ENCODE data around the gene EGFL8. TPM values are rescaled to one million over a fixed set of nuclear protein-coding genes. Genes with fewer than 3 reads are reported as not detected.

The EGFL8 gene
- 14.6 TPM for total RNA-seq

DNA sequence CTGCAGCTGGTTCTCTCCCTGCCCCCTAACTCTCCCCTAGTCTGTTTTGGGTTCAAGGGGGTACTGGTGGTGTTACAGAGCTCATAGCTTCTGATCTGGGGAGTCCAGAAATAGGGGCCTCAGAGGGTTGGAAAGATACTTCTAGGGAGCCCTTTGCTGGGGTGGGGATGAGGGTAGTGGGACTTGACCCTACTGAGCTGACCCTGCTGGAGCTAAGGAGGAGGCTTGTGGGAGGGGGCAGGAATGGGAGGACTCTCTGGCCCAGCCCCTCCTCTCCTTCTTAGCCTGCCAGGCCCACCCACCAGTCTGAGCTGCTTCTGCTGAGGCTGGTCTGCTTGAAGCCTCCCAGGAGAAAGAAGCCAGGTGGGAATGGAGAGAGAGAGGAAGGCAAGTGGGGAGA, at the start of gene EGFL8:
EGFL8 (plus strand) TSS at position 301 of the 400 bp plus-strand sequence. CDS start 1,571 bp downstream, outside the sequence.
- H3K4me1 ChIP-seq (ENCODE audit: control insufficient read depth in 3 of 3, insufficient read depth in 3 of 3, low read length in 3 of 3) = peaks cover 0 to 5% (median 0%) of the 10 kb centered on the region in 3 donors
- H3K4me3 ChIP-seq (ENCODE audit: low read length in 3 of 3) = no peak within 1 kb of the TSS
- H3K9ac ChIP-seq (ENCODE audit: low read depth in 1 of 3, low read length in 3 of 3) = peak within 1 kb of the TSS in 1 of 3 donors; percentile 45
- no peaks in the 10 kb centered on the region for H3K9me3 ChIP-seq (ENCODE audit: control insufficient read depth in 3 of 3, low read length in 3 of 3)
- peaks cover 24 to 48% (median 29%) of the 10 kb centered on the region in 3 donors for H3K36me3 ChIP-seq (ENCODE audit: control insufficient read depth in 3 of 3, insufficient read depth in 3 of 3, low read length in 3 of 3)
- no peaks in the 10 kb centered on the region for H3K27me3 ChIP-seq (ENCODE audit: control insufficient read depth in 3 of 3, insufficient read depth in 3 of 3, low read length in 3 of 3)
- H3K27ac ChIP-seq (ENCODE audit: low read depth, low read length) = no peak within 1 kb of the TSS

DNA sequence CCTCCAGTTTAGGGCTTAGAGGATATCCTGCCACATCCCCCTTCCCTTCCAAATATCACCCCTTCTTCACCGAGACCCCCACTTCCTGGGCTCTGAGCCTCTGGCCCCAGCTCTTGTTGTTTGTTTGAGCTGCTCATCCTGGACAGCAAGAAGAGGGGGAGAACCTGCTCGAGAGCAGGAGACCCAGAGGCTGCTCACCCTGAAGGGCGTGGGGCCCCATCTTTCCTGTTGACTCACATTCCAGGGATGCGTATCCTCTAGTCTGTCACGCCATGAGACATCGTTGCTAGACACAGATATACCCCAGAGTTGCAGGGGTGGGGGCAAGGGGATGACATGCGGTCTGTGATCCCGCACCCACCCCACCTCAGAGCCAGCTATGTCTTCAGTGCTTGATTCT, 49.6 kb upstream of the EGFL8 start:
- Histone ChIP-seq H3K27me3 (ENCODE audit: control insufficient read depth in 3 of 3, insufficient read depth in 3 of 3, low read length in 3 of 3) (peaks cover 5 to 10% (median 5%) of the 10 kb centered on the region in 3 donors), H3K4me1 (ENCODE audit: control insufficient read depth in 3 of 3, insufficient read depth in 3 of 3, low read length in 3 of 3) (peaks cover 37 to 40% (median 40%) of the 10 kb centered on the region in 3 donors), H3K9me3 (ENCODE audit: control insufficient read depth in 3 of 3, low read length in 3 of 3) (no peaks in the 10 kb centered on the region), H3K36me3 (ENCODE audit: control insufficient read depth in 3 of 3, insufficient read depth in 3 of 3, low read length in 3 of 3) (peaks cover 31 to 46% (median 40%) of the 10 kb centered on the region in 3 donors), H3K9ac (ENCODE audit: low read depth in 1 of 3, low read length in 3 of 3) (no peak overlapping the region), H3K4me3 (ENCODE audit: low read length in 3 of 3) (no peak overlapping the region), H3K27ac (ENCODE audit: low read depth, low read length) (peak overlapping the region; percentile 85)

DNA sequence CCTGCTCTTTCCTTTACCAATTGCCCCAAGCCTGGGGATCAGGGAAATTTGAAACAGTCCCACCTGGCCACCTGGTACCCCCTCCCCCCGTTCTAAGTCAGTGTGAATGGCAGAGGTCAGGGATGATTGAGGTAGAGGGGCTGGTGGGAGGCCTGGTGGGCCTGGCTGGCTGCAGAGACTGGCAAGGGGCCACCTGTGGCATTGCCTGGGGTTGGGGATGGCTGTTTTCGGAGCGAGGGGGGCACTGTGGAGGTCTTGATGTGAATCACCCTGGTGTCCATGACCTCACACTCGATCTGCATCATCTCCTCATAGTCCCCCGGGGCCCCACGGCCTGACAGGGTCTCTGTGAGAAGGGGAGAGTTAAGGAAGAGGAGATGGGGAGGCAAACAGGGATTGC, 48.8 kb upstream of the EGFL8 start:
- Histone ChIP-seq H3K36me3 (ENCODE audit: control insufficient read depth in 3 of 3, insufficient read depth in 3 of 3, low read length in 3 of 3) (peaks cover 34 to 47% (median 42%) of the 10 kb centered on the region in 3 donors), H3K4me1 (ENCODE audit: control insufficient read depth in 3 of 3, insufficient read depth in 3 of 3, low read length in 3 of 3) (peaks cover 32 to 35% (median 34%) of the 10 kb centered on the region in 3 donors)

DNA sequence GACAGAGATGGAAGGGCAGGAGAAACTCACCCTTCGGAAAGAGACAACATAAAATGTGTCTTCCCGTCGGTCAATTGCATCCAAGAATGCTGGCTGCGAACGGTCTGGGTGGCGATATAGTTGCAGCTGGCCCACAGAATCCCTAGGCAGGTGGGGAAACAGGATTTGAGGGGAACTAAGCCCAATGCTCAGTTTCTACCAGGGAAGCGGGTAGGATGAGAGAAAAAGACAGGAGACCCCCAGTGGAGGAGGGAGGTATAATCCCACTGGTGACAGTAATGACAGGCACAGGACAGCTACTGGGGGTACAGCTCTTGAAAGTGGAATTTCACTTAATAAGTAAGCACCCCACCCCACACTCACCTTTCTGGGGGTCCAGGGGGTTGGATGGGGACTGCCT, 47.7 kb upstream of the EGFL8 start:
- H3K27ac ChIP-seq (ENCODE audit: low read depth, low read length) = no peak overlapping the region
- no peaks in the 10 kb centered on the region for H3K27me3 ChIP-seq (ENCODE audit: control insufficient read depth in 3 of 3, insufficient read depth in 3 of 3, low read length in 3 of 3)
- H3K9ac ChIP-seq (ENCODE audit: low read depth in 1 of 3, low read length in 3 of 3) = no peak overlapping the region
- H3K36me3 ChIP-seq (ENCODE audit: control insufficient read depth in 3 of 3, insufficient read depth in 3 of 3, low read length in 3 of 3) = peaks cover 42 to 58% (median 51%) of the 10 kb centered on the region in 3 donors
- no peaks in the 10 kb centered on the region for H3K9me3 ChIP-seq (ENCODE audit: control insufficient read depth in 3 of 3, low read length in 3 of 3)
- peaks cover 22 to 27% (median 26%) of the 10 kb centered on the region in 3 donors for H3K4me1 ChIP-seq (ENCODE audit: control insufficient read depth in 3 of 3, insufficient read depth in 3 of 3, low read length in 3 of 3)
- H3K4me3 ChIP-seq (ENCODE audit: low read length in 3 of 3) = no peak overlapping the region

More for the DNA sequence above, 48.8 kb upstream of the EGFL8 start:
- H3K4me3 ChIP-seq (ENCODE audit: low read length in 3 of 3) = no peak overlapping the region
- H3K27ac ChIP-seq (ENCODE audit: low read depth, low read length) = peak overlapping the region; percentile 12
- H3K9ac ChIP-seq (ENCODE audit: low read depth in 1 of 3, low read length in 3 of 3) = no peak overlapping the region
- H3K9me3 ChIP-seq (ENCODE audit: control insufficient read depth in 3 of 3, low read length in 3 of 3) = no peaks in the 10 kb centered on the region
- peaks cover 1 to 4% (median 2%) of the 10 kb centered on the region in 3 donors for H3K27me3 ChIP-seq (ENCODE audit: control insufficient read depth in 3 of 3, insufficient read depth in 3 of 3, low read length in 3 of 3)

DNA sequence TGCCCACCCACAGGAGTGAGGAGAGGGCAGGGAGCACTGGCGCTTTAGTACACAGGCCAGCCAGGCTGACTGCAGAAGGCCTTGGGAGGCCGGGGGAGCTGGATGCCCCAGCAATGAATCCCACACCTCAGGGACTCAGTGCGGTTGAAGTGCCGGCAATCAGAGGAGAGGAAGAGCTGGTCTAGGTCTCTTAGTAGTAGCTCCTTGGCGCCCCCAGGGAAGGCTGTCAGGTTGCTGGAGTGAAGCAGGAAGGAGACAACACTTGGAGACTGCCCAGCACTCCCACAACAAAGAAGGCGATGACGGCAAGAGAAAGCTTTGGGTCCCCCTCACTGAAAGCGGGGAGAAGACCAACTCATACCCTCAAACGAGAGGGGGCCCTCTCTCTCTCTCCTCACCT, 46.9 kb upstream of the EGFL8 start:
- no peaks in the 10 kb centered on the region for H3K27me3 ChIP-seq (ENCODE audit: control insufficient read depth in 3 of 3, insufficient read depth in 3 of 3, low read length in 3 of 3)
- no peak overlapping the region for H3K27ac ChIP-seq (ENCODE audit: low read depth, low read length)
- peaks cover 20 to 27% (median 21%) of the 10 kb centered on the region in 3 donors for H3K4me1 ChIP-seq (ENCODE audit: control insufficient read depth in 3 of 3, insufficient read depth in 3 of 3, low read length in 3 of 3)
- no peak overlapping the region for H3K4me3 ChIP-seq (ENCODE audit: low read length in 3 of 3)
- H3K9me3 ChIP-seq (ENCODE audit: control insufficient read depth in 3 of 3, low read length in 3 of 3) = no peaks in the 10 kb centered on the region
- peaks cover 48 to 64% (median 57%) of the 10 kb centered on the region in 3 donors for H3K36me3 ChIP-seq (ENCODE audit: control insufficient read depth in 3 of 3, insufficient read depth in 3 of 3, low read length in 3 of 3)
- no peak overlapping the region for H3K9ac ChIP-seq (ENCODE audit: low read depth in 1 of 3, low read length in 3 of 3)

DNA sequence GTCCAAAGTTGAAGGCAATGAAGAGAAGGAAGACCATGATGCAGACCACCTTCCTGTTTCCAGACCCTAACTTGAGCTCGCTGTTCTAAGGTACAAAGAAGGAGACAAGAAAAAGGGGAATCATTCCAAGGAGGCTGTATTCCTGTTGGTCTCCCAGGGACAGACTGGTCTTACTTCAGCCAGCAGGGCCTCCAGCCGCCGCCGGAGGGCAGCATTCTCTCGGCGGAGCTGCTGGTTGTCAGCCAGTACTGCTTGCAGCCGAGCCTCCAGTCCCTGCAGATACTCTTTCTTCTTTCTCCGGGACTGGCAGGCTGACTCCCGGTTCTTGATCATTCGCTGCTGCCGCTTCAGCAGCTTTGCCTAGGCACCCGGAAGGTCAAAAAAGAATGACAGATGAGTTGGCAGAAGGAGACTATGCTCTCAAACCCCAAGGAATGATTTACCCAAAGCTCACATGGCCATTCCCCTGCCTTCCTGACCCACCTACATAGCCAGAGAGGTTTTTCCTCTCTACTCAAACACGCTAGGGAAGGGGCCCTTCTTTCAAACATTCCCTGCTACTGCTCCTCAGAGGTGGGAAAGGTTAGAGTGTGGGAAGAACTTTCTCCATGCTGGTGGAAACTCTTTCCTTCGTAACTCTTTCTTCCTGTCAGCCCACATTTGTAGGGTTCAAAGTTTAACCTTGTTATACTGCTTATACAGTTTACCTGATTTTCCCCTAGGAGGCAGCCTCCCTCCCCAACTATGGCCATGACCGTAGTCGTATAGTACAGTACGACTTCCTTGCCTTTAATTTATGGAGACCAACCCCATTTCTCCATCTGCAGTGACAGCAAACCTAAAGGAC, 45.4 kb upstream of the EGFL8 start:
- Histone ChIP-seq H3K4me1 (ENCODE audit: control insufficient read depth in 3 of 3, insufficient read depth in 3 of 3, low read length in 3 of 3) (peaks cover 10 to 18% (median 11%) of the 10 kb centered on the region in 3 donors), H3K27ac (ENCODE audit: low read depth, low read length) (no peak overlapping the region), H3K27me3 (ENCODE audit: control insufficient read depth in 3 of 3, insufficient read depth in 3 of 3, low read length in 3 of 3) (no peaks in the 10 kb centered on the region), H3K9me3 (ENCODE audit: control insufficient read depth in 3 of 3, low read length in 3 of 3) (no peaks in the 10 kb centered on the region), H3K4me3 (ENCODE audit: low read length in 3 of 3) (no peak overlapping the region), H3K36me3 (ENCODE audit: control insufficient read depth in 3 of 3, insufficient read depth in 3 of 3, low read length in 3 of 3) (peaks cover 55 to 70% (median 65%) of the 10 kb centered on the region in 3 donors), H3K9ac (ENCODE audit: low read depth in 1 of 3, low read length in 3 of 3) (peak overlapping the region; percentile 1 to 51 (median 23))

DNA sequence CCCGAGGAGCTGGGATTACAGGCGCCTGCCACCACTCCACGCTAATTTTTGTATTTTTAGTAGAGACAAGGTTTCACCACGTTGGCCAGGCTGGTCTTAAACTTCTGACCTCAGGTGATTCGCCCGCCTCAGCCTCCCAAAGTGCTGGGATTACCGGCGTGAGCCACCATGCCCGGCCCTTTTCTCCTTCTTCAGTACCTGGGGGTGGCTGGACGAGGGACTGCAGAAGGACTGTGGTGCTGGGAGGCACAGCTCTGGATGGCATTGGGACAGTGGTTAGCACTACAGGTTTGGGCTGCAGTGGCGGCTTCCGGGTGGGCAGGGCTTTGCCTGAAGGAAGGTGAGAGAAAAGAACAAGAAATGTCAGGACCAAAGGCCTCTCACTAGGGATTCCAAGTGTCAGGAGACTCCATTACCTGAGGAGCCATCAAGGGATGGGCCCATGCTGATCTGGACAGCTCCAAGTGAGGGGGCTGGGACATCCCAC, 43.8 kb upstream of the EGFL8 start:
- H3K4me3 ChIP-seq (ENCODE audit: low read length in 3 of 3) = no peak overlapping the region
- no peaks in the 10 kb centered on the region for H3K9me3 ChIP-seq (ENCODE audit: control insufficient read depth in 3 of 3, low read length in 3 of 3)
- no peak overlapping the region for H3K9ac ChIP-seq (ENCODE audit: low read depth in 1 of 3, low read length in 3 of 3)
- peaks cover 59 to 72% (median 70%) of the 10 kb centered on the region in 3 donors for H3K36me3 ChIP-seq (ENCODE audit: control insufficient read depth in 3 of 3, insufficient read depth in 3 of 3, low read length in 3 of 3)
- no peak overlapping the region for H3K27ac ChIP-seq (ENCODE audit: low read depth, low read length)
- no peaks in the 10 kb centered on the region for H3K27me3 ChIP-seq (ENCODE audit: control insufficient read depth in 3 of 3, insufficient read depth in 3 of 3, low read length in 3 of 3)
- peaks cover 10 to 14% (median 11%) of the 10 kb centered on the region in 3 donors for H3K4me1 ChIP-seq (ENCODE audit: control insufficient read depth in 3 of 3, insufficient read depth in 3 of 3, low read length in 3 of 3)

DNA sequence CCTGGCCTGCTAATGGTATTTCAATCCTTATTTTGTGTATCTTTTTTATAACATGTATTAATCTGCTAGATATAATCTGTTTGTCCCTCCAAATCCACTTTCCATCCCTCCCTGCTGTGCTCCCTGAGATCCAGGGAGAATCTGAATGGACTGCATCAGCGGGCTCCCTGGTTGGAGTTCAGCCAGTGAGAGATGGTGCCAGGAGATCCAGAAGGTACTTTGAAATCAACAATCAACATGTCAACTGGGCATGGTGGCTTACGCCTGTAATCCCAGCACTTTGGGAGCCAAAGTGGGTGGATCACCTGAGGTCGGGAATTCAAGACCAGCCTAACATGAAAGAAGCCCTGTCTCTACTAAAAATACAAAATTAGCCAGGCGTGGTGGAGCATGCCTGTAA, 40.7 kb upstream of the EGFL8 start:
- Histone ChIP-seq H3K27ac (ENCODE audit: low read depth, low read length) (no peak overlapping the region), H3K9me3 (ENCODE audit: control insufficient read depth in 3 of 3, low read length in 3 of 3) (no peaks in the 10 kb centered on the region), H3K27me3 (ENCODE audit: control insufficient read depth in 3 of 3, insufficient read depth in 3 of 3, low read length in 3 of 3) (no peaks in the 10 kb centered on the region), H3K4me3 (ENCODE audit: low read length in 3 of 3) (no peak overlapping the region), H3K4me1 (ENCODE audit: control insufficient read depth in 3 of 3, insufficient read depth in 3 of 3, low read length in 3 of 3) (peaks cover 21 to 29% (median 27%) of the 10 kb centered on the region in 3 donors), H3K36me3 (ENCODE audit: control insufficient read depth in 3 of 3, insufficient read depth in 3 of 3, low read length in 3 of 3) (peaks cover 49 to 52% (median 50%) of the 10 kb centered on the region in 3 donors), H3K9ac (ENCODE audit: low read depth in 1 of 3, low read length in 3 of 3) (no peak overlapping the region)

DNA sequence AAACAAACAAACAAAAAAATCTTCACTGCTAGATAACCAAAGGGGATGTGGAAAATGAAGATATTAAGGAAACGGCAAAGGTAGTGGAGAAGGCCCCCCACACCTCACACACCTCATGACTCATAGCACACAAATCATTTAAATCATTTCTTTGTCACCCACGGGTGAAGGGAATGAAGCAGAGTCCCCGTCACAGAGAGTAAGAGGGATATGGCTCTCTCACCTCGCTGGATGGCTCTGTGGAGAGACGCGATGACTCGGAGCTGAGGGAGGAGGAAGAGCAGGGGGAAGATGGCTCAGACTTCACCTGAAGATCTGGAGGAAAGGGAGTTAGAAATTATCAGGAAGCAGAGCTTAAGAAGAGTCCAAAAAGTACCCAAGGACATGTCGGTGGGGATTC, 37.5 kb upstream of the EGFL8 start:
- Histone ChIP-seq H3K9ac (ENCODE audit: low read depth in 1 of 3, low read length in 3 of 3) (peak overlapping the region in 2 of 3 donors; percentile 90 to 97), H3K27me3 (ENCODE audit: control insufficient read depth in 3 of 3, insufficient read depth in 3 of 3, low read length in 3 of 3) (no peaks in the 10 kb centered on the region), H3K9me3 (ENCODE audit: control insufficient read depth in 3 of 3, low read length in 3 of 3) (no peaks in the 10 kb centered on the region), H3K36me3 (ENCODE audit: control insufficient read depth in 3 of 3, insufficient read depth in 3 of 3, low read length in 3 of 3) (peaks cover 28 to 32% (median 30%) of the 10 kb centered on the region in 3 donors), H3K27ac (ENCODE audit: low read depth, low read length) (no peak overlapping the region), H3K4me3 (ENCODE audit: low read length in 3 of 3) (peak overlapping the region; percentile 97 to 100 (median 99)), H3K4me1 (ENCODE audit: control insufficient read depth in 3 of 3, insufficient read depth in 3 of 3, low read length in 3 of 3) (peaks cover 24 to 31% (median 28%) of the 10 kb centered on the region in 3 donors)

DNA sequence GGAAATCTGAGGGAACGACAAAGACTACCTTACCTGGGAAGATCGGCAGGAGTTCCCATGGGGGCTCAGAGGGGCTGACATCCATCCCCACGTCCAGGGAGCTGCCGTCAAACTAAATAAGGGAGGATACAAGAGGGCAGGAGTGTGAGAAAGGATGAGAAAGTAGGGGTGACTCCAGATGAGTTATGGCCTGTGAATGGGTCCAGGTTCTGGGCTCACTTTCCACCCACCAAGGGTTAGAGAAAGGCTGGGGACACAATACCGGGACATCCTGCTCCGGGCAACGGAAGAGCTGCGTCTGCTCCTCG, 37.0 kb upstream of the EGFL8 start:
- Histone ChIP-seq H3K4me3 (ENCODE audit: low read length in 3 of 3) (peak overlapping the region; percentile 97 to 100 (median 99)), H3K9me3 (ENCODE audit: control insufficient read depth in 3 of 3, low read length in 3 of 3) (no peaks in the 10 kb centered on the region), H3K9ac (ENCODE audit: low read depth in 1 of 3, low read length in 3 of 3) (peak overlapping the region; percentile 90 to 97 (median 97)), H3K27me3 (ENCODE audit: control insufficient read depth in 3 of 3, insufficient read depth in 3 of 3, low read length in 3 of 3) (no peaks in the 10 kb centered on the region), H3K27ac (ENCODE audit: low read depth, low read length) (peak overlapping the region; percentile 89), H3K36me3 (ENCODE audit: control insufficient read depth in 3 of 3, insufficient read depth in 3 of 3, low read length in 3 of 3) (peaks cover 24 to 28% (median 27%) of the 10 kb centered on the region in 3 donors), H3K4me1 (ENCODE audit: control insufficient read depth in 3 of 3, insufficient read depth in 3 of 3, low read length in 3 of 3) (peaks cover 24 to 31% (median 28%) of the 10 kb centered on the region in 3 donors)
